HL-60 (cell line): ENCODE data around the gene BPIFB6.

Source experiments
- DNase-seq, 2 experiments: peaks; one replicate each; pipeline ENCODE4 v3.0.0-alpha.2; 2010 to 2020; ENCODE audit warnings: low read depth in 1 of 2, low spot score in 1 of 2
- H3K27ac ChIP-seq: fragments of 250-450 bp; sonication (Bioruptor Pico); replicated peaks from 2 replicates; pipeline ENCODE4 v1.5.1; 2020; ENCODE audit warnings: mild to moderate bottlenecking, moderate library complexity
- H3K27me3 ChIP-seq: fragments of 250-450 bp; sonication (Bioruptor Pico); 2 replicates; pipeline ENCODE4 v1.5.1; 2021; ENCODE audit warnings: mild to moderate bottlenecking, moderate library complexity; ENCODE audit not compliant: insufficient read depth, poor library complexity, severe bottlenecking
- H3K4me3 ChIP-seq: replicated peaks from 2 replicates; pipeline ENCODE4 v1.5.1; 2011; ENCODE audit warnings: mild to moderate bottlenecking, control low read depth, low read length; ENCODE audit not compliant: insufficient read depth
- CTCF ChIP-seq: IDR thresholded peaks from one replicate; pipeline ENCODE4 v1.5.1; 2011; ENCODE audit warnings: low read length, control low read depth, inconsistent platforms; ENCODE audit not compliant: insufficient read depth
- GABPA ChIP-seq: IDR thresholded peaks from 2 replicates; pipeline ENCODE4 v1.6.1; 2012; ENCODE audit warnings: low read depth
- POLR2AphosphoS5 ChIP-seq: IDR thresholded peaks from 2 replicates; pipeline ENCODE4 v1.6.1; 2012; ENCODE audit warnings: low read depth
- REST ChIP-seq: IDR thresholded peaks from 2 replicates; pipeline ENCODE4 v1.6.1; 2012; ENCODE audit warnings: low read depth; ENCODE audit not compliant: insufficient replicate concordance
- SPI1 ChIP-seq: IDR thresholded peaks from 2 replicates; pipeline ENCODE4 v1.6.1; 2012; ENCODE audit warnings: low read depth, mild to moderate bottlenecking, borderline replicate concordance

The BPIFB6 gene

GRCh38 chr20:33053291-33054106, 22.1 kb downstream of the BPIFB6 start, which contains the start of gene BPIFB3:
TSS of gene BPIFB3 (plus strand) at chr20:33053903. CDS start at chr20:33055436, 1,533 bp downstream.
- Histone ChIP-seq H3K27me3 (no peaks in the 10 kb centered on the region), H3K27ac (no peak within 1 kb of the TSS), H3K4me3 (no peak within 1 kb of the TSS)
- no peak for DNase-seq
- TF ChIP-seq GABPA (no peak), SPI1 (no peak), POLR2AphosphoS5 (no peak), CTCF (no peak), REST (no peak)

GRCh38 chr20:33054381-33054780, 22.9 kb downstream of the BPIFB6 start:
- Histone ChIP-seq H3K27me3 (no peaks in the 10 kb centered on the region), H3K27ac (no peak overlapping the region), H3K4me3 (no peak overlapping the region)
- TF ChIP-seq SPI1 = no peak
- TF ChIP-seq GABPA = no peak
- TF ChIP-seq REST = no peak
- TF ChIP-seq POLR2AphosphoS5 = no peak
- TF ChIP-seq CTCF = no peak
- no peak for DNase-seq

GRCh38 chr20:33054791-33055190, 23.3 kb downstream of the BPIFB6 start:
- H3K27ac ChIP-seq = no peak overlapping the region
- H3K27me3 ChIP-seq = no peaks in the 10 kb centered on the region
- H3K4me3 ChIP-seq = no peak overlapping the region
- TF ChIP-seq REST = no peak
- TF ChIP-seq POLR2AphosphoS5 = no peak
- no peak for TF ChIP-seq CTCF
- TF ChIP-seq SPI1 = no peak
- no peak for TF ChIP-seq GABPA
- no peak for DNase-seq
